ENCODE measurements around the gene MEOX1.

MEOX1 gene

DNA sequence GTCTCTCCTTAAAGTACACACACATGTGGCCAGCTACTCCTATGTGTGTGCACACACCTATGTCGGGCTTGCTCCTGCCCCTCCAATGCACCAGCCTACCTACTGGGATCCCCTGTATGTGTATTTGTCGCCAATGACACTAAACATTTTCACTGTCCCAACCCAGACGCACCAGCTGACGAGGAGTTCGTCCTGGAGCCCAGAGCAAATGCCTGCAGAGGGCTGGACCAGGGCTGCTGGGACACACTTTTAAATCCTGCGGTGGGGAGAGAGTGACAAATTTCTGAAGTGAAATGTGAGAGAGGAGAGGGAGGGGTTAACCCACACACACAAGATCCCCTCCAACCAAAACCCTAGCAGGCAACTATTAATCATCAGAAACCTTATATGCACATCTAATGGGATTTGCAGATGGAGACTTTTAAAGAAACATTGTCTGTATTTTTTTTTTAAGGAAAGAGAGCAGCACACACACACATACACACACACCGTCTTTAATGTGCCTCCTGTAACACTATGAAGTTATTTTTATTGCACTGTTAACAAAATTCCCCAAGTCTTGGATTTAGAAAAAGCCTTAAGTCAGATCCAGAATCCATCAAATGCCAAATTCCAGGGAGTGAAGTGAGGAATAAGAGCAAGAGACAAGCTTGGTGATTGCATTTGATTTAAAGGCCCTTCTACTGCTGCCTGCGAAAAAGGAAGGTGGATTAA lies at the start of gene MEOX1:
TSS of gene MEOX1 (minus strand) at position 224 of the 714 bp plus-strand sequence. CDS start 388 bp downstream, outside the sequence.
- H3K27me3 ChIP-seq (ENCODE audit: control insufficient read depth in 1 of 2, insufficient read depth in 2 of 2, low read length in 2 of 2) = no peaks in the 10 kb centered on the region
- H3K27ac ChIP-seq (ENCODE audit: low read depth, low read length) = no peak within 1 kb of the TSS
- H3K36me3 ChIP-seq (ENCODE audit: control insufficient read depth in 1 of 2, insufficient read depth in 2 of 2, low read length in 2 of 2) = no peaks in the 10 kb centered on the region
- no peak within 1 kb of the TSS for H3K9ac ChIP-seq (ENCODE audit: low read depth in 1 of 2, low read length in 2 of 2)
- H3K4me3 ChIP-seq (ENCODE audit: low read depth in 1 of 2, low read length in 2 of 2) = no peak within 1 kb of the TSS
- no peaks in the 10 kb centered on the region for H3K9me3 ChIP-seq (ENCODE audit: control insufficient read depth in 1 of 2, low read length in 2 of 2)
- H3K4me1 ChIP-seq (ENCODE audit: control insufficient read depth in 1 of 2, insufficient read depth in 2 of 2, low read length in 2 of 2) = no peaks in the 10 kb centered on the region

DNA sequence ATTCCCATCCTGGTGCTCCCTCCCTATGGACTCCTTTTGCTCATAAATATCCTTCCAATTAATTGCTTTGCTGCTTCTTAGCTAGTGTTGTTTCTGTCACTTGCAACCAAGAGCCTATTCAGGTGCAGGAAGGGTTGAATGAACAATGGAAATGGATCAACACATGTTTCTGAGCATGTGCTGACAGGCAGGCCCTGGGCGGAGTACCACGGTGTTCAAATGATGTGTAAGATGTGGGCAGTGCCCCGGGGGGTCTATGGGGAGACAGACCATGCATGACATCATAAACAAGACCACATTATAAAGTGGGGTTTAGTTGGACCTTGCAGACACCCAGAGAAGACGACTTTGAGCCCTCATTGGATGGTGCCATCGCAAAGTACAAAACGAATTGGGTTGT lies 48.4 kb upstream of the MEOX1 start:
- Histone ChIP-seq H3K4me3 (ENCODE audit: low read depth in 1 of 2, low read length in 2 of 2) (no peak overlapping the region), H3K4me1 (ENCODE audit: control insufficient read depth in 1 of 2, insufficient read depth in 2 of 2, low read length in 2 of 2) (peaks cover 5 to 8% of the 10 kb centered on the region in 2 donors), H3K9me3 (ENCODE audit: control insufficient read depth in 1 of 2, low read length in 2 of 2) (no peaks in the 10 kb centered on the region), H3K36me3 (ENCODE audit: control insufficient read depth in 1 of 2, insufficient read depth in 2 of 2, low read length in 2 of 2) (no peaks in the 10 kb centered on the region), H3K27me3 (ENCODE audit: control insufficient read depth in 1 of 2, insufficient read depth in 2 of 2, low read length in 2 of 2) (peaks cover 6 to 10% of the 10 kb centered on the region in 2 donors), H3K9ac (ENCODE audit: low read depth in 1 of 2, low read length in 2 of 2) (no peak overlapping the region), H3K27ac (ENCODE audit: low read depth, low read length) (no peak overlapping the region)

DNA sequence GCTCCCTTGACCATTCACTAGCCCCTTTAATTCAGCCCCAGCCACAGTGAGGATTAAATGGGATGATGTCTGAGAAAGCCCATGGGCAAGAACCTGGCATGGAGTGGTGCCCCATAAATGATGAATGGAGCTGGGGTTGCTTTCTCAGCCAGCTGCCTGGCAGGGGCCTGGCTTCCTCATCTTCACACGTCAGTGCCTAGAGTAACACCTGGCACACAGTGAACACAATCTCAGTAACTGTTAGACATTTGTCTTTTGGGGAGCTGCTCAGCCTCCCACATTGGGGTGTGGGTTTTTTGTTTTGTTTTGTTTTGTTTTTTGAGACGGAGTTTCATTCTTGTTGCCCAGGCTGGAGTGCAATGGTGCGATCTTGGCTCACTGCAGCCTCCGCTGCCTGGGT lies 47.5 kb upstream of the MEOX1 start:
- H3K36me3 ChIP-seq (ENCODE audit: control insufficient read depth in 1 of 2, insufficient read depth in 2 of 2, low read length in 2 of 2) = no peaks in the 10 kb centered on the region
- H3K27me3 ChIP-seq (ENCODE audit: control insufficient read depth in 1 of 2, insufficient read depth in 2 of 2, low read length in 2 of 2) = peaks cover 4 to 6% of the 10 kb centered on the region in 2 donors
- H3K4me3 ChIP-seq (ENCODE audit: low read depth in 1 of 2, low read length in 2 of 2) = no peak overlapping the region
- H3K9me3 ChIP-seq (ENCODE audit: control insufficient read depth in 1 of 2, low read length in 2 of 2) = no peaks in the 10 kb centered on the region
- peaks cover 5 to 8% of the 10 kb centered on the region in 2 donors for H3K4me1 ChIP-seq (ENCODE audit: control insufficient read depth in 1 of 2, insufficient read depth in 2 of 2, low read length in 2 of 2)
- no peak overlapping the region for H3K27ac ChIP-seq (ENCODE audit: low read depth, low read length)
- no peak overlapping the region for H3K9ac ChIP-seq (ENCODE audit: low read depth in 1 of 2, low read length in 2 of 2)

DNA sequence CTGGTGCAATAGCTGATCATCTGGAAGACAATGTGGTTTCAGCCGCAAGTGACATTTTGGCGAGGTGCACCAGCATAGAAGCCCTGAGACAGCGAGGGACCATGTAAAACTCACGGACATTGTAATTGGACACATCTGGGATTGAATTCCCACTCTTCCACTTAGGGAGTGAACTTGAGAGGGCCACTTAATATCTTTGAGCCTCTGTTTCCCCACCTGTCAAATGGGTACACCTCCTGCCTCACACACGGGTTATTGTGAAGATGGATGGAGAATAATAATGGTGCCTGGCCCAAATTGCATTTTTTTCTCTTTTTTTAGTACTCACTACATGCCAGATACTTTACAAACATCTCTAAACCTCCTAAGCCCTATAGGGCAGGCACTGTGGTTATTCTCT lies 45.5 kb upstream of the MEOX1 start:
- H3K27ac ChIP-seq (ENCODE audit: low read depth, low read length) = no peak overlapping the region
- no peak overlapping the region for H3K4me3 ChIP-seq (ENCODE audit: low read depth in 1 of 2, low read length in 2 of 2)
- no peaks in the 10 kb centered on the region for H3K4me1 ChIP-seq (ENCODE audit: control insufficient read depth in 1 of 2, insufficient read depth in 2 of 2, low read length in 2 of 2)
- peaks cover 0 to 2% of the 10 kb centered on the region in 2 donors for H3K9me3 ChIP-seq (ENCODE audit: control insufficient read depth in 1 of 2, low read length in 2 of 2)
- H3K36me3 ChIP-seq (ENCODE audit: control insufficient read depth in 1 of 2, insufficient read depth in 2 of 2, low read length in 2 of 2) = no peaks in the 10 kb centered on the region
- no peak overlapping the region for H3K9ac ChIP-seq (ENCODE audit: low read depth in 1 of 2, low read length in 2 of 2)
- H3K27me3 ChIP-seq (ENCODE audit: control insufficient read depth in 1 of 2, insufficient read depth in 2 of 2, low read length in 2 of 2) = peaks cover 3 to 6% of the 10 kb centered on the region in 2 donors

DNA sequence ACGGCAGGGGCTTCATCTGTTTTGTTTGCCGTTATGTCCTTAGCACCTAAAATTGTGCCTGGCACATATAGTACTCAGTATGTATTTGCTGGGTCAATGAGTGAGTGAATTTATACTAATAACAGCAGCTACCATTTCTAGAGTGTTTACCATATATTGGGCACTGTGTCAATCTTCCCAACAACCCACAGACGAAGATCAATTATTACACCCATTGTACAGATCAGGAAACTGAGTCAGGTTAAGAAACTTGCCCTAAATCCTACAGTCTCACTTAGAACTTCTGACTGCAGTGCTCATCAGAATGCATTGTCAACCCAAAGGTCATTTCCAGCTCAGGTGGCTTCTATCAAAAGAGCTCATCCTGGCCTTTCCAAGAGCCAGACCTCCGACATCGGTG lies 44.5 kb upstream of the MEOX1 start:
- Histone ChIP-seq H3K27me3 (ENCODE audit: control insufficient read depth in 1 of 2, insufficient read depth in 2 of 2, low read length in 2 of 2) (peaks cover 3 to 6% of the 10 kb centered on the region in 2 donors), H3K9me3 (ENCODE audit: control insufficient read depth in 1 of 2, low read length in 2 of 2) (peaks cover 0 to 2% of the 10 kb centered on the region in 2 donors), H3K9ac (ENCODE audit: low read depth in 1 of 2, low read length in 2 of 2) (no peak overlapping the region), H3K36me3 (ENCODE audit: control insufficient read depth in 1 of 2, insufficient read depth in 2 of 2, low read length in 2 of 2) (no peaks in the 10 kb centered on the region), H3K4me1 (ENCODE audit: control insufficient read depth in 1 of 2, insufficient read depth in 2 of 2, low read length in 2 of 2) (no peaks in the 10 kb centered on the region), H3K4me3 (ENCODE audit: low read depth in 1 of 2, low read length in 2 of 2) (no peak overlapping the region), H3K27ac (ENCODE audit: low read depth, low read length) (no peak overlapping the region)

DNA sequence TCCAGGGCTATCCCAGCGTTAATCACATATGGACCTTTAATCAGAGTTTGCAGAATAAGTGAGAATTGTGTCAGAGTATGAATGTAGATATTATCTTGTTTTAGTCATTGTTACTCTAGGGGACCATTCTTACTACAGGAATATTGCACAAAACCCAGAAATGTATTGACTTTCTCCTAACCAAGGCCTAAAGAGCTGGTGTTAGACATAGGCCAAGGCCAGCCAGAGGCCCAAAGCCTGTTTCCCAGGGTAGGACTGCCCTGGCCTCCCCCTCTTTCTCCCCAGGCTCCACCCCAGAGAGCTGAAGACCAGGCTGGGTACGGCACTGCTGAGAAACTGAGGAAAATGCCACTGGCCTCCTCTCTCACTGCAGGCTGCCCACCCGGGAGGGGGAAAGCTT lies 41.9 kb upstream of the MEOX1 start:
- Histone ChIP-seq H3K27me3 (ENCODE audit: control insufficient read depth in 1 of 2, insufficient read depth in 2 of 2, low read length in 2 of 2) (peaks cover 0 to 4% of the 10 kb centered on the region in 2 donors), H3K9me3 (ENCODE audit: control insufficient read depth in 1 of 2, low read length in 2 of 2) (peaks cover 0 to 2% of the 10 kb centered on the region in 2 donors), H3K27ac (ENCODE audit: low read depth, low read length) (no peak overlapping the region), H3K4me1 (ENCODE audit: control insufficient read depth in 1 of 2, insufficient read depth in 2 of 2, low read length in 2 of 2) (no peaks in the 10 kb centered on the region), H3K9ac (ENCODE audit: low read depth in 1 of 2, low read length in 2 of 2) (no peak overlapping the region), H3K36me3 (ENCODE audit: control insufficient read depth in 1 of 2, insufficient read depth in 2 of 2, low read length in 2 of 2) (no peaks in the 10 kb centered on the region), H3K4me3 (ENCODE audit: low read depth in 1 of 2, low read length in 2 of 2) (no peak overlapping the region)

DNA sequence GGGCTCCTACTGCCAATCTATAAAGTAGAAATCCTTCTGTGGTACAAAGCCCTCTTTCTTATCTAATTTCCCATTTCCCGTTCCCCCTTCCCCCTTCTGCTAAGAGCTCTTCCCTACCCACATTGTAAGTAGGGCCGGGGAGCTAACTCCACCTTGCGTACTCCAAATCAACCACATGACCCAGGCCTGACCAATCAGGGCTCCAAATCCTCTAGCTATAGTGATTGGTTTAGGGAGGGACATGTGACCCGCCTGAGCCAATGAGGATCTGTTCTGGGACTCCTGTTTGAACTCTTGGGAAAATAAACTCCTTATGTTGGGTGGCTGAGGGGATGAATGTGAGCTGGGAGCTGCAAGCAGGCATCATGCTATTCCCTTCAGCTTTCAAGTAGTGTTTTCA lies 40.9 kb upstream of the MEOX1 start:
- H3K4me1 ChIP-seq (ENCODE audit: control insufficient read depth in 1 of 2, insufficient read depth in 2 of 2, low read length in 2 of 2) = no peaks in the 10 kb centered on the region
- peaks cover 0 to 2% of the 10 kb centered on the region in 2 donors for H3K9me3 ChIP-seq (ENCODE audit: control insufficient read depth in 1 of 2, low read length in 2 of 2)
- H3K9ac ChIP-seq (ENCODE audit: low read depth in 1 of 2, low read length in 2 of 2) = no peak overlapping the region
- H3K4me3 ChIP-seq (ENCODE audit: low read depth in 1 of 2, low read length in 2 of 2) = no peak overlapping the region
- H3K36me3 ChIP-seq (ENCODE audit: control insufficient read depth in 1 of 2, insufficient read depth in 2 of 2, low read length in 2 of 2) = no peaks in the 10 kb centered on the region
- no peak overlapping the region for H3K27ac ChIP-seq (ENCODE audit: low read depth, low read length)
- peaks cover 0 to 4% of the 10 kb centered on the region in 2 donors for H3K27me3 ChIP-seq (ENCODE audit: control insufficient read depth in 1 of 2, insufficient read depth in 2 of 2, low read length in 2 of 2)

DNA sequence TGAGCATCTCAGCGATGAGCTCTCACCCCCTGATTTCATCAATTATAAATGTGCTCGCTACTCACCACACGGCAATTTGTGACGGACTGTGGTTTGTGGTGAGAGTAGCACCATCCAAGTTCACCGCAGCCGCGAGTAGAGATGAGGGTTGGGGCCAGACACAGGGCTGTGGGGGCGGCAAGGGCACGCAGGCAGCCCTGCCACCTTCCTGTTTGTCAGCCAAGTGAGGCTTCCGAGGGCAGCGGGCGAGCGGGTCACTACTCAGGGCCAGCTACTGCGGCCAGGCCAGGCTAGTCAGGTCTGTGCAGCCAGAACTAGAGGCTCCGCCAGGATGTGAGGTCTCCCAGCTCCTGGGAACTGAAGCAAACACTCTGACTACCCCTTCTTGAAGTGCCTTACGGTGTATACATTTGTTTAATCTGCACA lies 39.6 kb upstream of the MEOX1 start:
- Histone ChIP-seq H3K9ac (ENCODE audit: low read depth in 1 of 2, low read length in 2 of 2) (no peak overlapping the region), H3K36me3 (ENCODE audit: control insufficient read depth in 1 of 2, insufficient read depth in 2 of 2, low read length in 2 of 2) (no peaks in the 10 kb centered on the region), H3K27ac (ENCODE audit: low read depth, low read length) (no peak overlapping the region), H3K27me3 (ENCODE audit: control insufficient read depth in 1 of 2, insufficient read depth in 2 of 2, low read length in 2 of 2) (peaks cover 0 to 4% of the 10 kb centered on the region in 2 donors), H3K4me1 (ENCODE audit: control insufficient read depth in 1 of 2, insufficient read depth in 2 of 2, low read length in 2 of 2) (peaks cover 0 to 1% of the 10 kb centered on the region in 2 donors), H3K9me3 (ENCODE audit: control insufficient read depth in 1 of 2, low read length in 2 of 2) (peaks cover 0 to 2% of the 10 kb centered on the region in 2 donors), H3K4me3 (ENCODE audit: low read depth in 1 of 2, low read length in 2 of 2) (no peak overlapping the region)

DNA sequence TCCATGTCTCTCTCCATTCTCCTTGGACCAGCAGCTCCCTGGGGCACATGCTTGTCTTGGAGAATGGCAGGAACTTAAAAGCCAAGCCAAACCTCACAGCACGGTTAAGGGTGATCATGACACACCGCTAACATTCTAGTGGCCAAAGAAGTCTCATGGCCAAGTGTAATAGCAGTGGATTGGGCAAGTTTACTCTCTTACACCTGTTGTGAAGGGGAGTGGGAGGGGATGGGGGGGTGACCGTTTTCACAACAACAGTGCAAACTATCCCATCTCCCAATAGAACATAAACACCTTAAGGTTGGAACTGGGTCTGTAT lies 37.7 kb upstream of the MEOX1 start:
- H3K9me3 ChIP-seq (ENCODE audit: control insufficient read depth in 1 of 2, low read length in 2 of 2) = peaks cover 0 to 2% of the 10 kb centered on the region in 2 donors
- no peak overlapping the region for H3K27ac ChIP-seq (ENCODE audit: low read depth, low read length)

DNA sequence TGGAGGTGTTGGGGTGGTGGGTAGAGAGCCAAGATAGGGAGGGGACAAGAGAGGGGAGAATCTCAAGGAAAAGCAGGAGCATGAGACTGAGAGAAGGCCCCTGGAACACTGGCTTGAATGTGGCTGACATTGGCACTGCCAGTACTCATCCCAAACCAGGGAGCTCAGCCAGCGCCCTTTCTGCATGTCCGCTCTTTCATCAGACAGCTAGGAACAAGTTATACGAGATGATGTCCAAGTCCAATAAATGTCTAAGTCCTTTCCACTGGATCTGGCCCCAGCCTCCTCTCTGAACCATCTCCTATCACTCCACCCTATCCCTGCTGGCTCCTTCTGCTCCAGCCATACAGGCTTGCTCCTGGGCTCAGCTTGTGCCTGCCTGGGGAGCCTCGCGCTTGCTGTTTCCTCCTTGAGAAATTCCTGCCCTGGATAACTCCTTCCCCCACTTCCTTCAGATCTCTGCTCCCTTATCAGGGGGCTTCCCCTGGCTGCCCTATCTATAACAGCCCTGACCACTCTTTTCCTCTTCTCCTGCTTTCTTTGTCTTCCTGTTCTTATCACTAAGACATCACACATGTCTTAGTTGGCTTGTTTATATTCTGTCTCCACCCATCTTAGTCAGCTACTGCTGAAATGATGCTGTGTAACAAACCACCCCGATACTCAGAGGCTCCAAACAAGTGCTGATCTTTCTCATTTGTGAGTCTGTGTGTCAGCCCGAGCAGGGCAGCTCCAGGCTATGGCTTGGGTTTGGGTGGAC lies 37.1 kb upstream of the MEOX1 start:
- Histone ChIP-seq H3K27me3 (ENCODE audit: control insufficient read depth in 1 of 2, insufficient read depth in 2 of 2, low read length in 2 of 2) (peaks cover 0 to 4% of the 10 kb centered on the region in 2 donors), H3K9ac (ENCODE audit: low read depth in 1 of 2, low read length in 2 of 2) (no peak overlapping the region), H3K36me3 (ENCODE audit: control insufficient read depth in 1 of 2, insufficient read depth in 2 of 2, low read length in 2 of 2) (no peaks in the 10 kb centered on the region), H3K4me1 (ENCODE audit: control insufficient read depth in 1 of 2, insufficient read depth in 2 of 2, low read length in 2 of 2) (peaks cover 0 to 3% of the 10 kb centered on the region in 2 donors), H3K9me3 (ENCODE audit: control insufficient read depth in 1 of 2, low read length in 2 of 2) (peaks cover 0 to 2% of the 10 kb centered on the region in 2 donors), H3K27ac (ENCODE audit: low read depth, low read length) (no peak overlapping the region), H3K4me3 (ENCODE audit: low read depth in 1 of 2, low read length in 2 of 2) (no peak overlapping the region)

More for the DNA sequence above, 37.7 kb upstream of the MEOX1 start:
- Histone ChIP-seq H3K4me3 (ENCODE audit: low read depth in 1 of 2, low read length in 2 of 2) (no peak overlapping the region), H3K4me1 (ENCODE audit: control insufficient read depth in 1 of 2, insufficient read depth in 2 of 2, low read length in 2 of 2) (peaks cover 0 to 3% of the 10 kb centered on the region in 2 donors), H3K27me3 (ENCODE audit: control insufficient read depth in 1 of 2, insufficient read depth in 2 of 2, low read length in 2 of 2) (peaks cover 0 to 4% of the 10 kb centered on the region in 2 donors), H3K36me3 (ENCODE audit: control insufficient read depth in 1 of 2, insufficient read depth in 2 of 2, low read length in 2 of 2) (no peaks in the 10 kb centered on the region), H3K9ac (ENCODE audit: low read depth in 1 of 2, low read length in 2 of 2) (no peak overlapping the region)

Data from duodenal mucosa (tissue), 2 donors.